IMR-90 (cell line): ENCODE results near the gene ARL10. TPM values are rescaled to one million over a fixed set of nuclear protein-coding genes. Genes with fewer than 3 reads are reported as not detected.

Experiments
- ATAC-seq: fragments of 200-7000 bp; cut with Tn5 transposase; 2 replicates; pipeline ENCODE4 v1.9.1; 2020; ENCODE audit warnings: low read depth, mild to moderate bottlenecking, moderate library complexity
- BruUV-seq: library from RNA; stranded (reverse); fragments of 400-500 nt; replicated peaks from 2 replicates; lab custom pipeline; 2021; lab: Mats Ljungman, UMichigan
- CTCF ChIA-PET: fragments of 300-600 bp; formaldehyde crosslinking; extraction: SDS; loops from one replicate; lab custom pipeline; 2021; ENCODE audit warnings: antibody characterized with exemption; lab: Yijun Ruan, JAX
- POLR2A ChIA-PET: fragments of 300-600 bp; sonication (Branson Sonifier 250); formaldehyde crosslinking; loops from one replicate; lab custom pipeline; 2022; ENCODE audit warnings: antibody characterized with exemption; ENCODE audit not compliant: unreplicated experiment; lab: Charles Lee
- DNase-seq: peaks from one replicate; pipeline ENCODE4 v3.0.0; 2013
- H2AFZ ChIP-seq: replicated peaks from 2 replicates; pipeline ENCODE3; 2013; ENCODE audit warnings: low read length, mild to moderate bottlenecking; ENCODE audit not compliant: poor library complexity
- H2AK5ac ChIP-seq: 2 replicates; pipeline ENCODE4 v1.6.1; 2013; ENCODE audit warnings: low read depth, low read length, inconsistent platforms
- H2AK9ac ChIP-seq: replicated peaks from 2 replicates; pipeline ENCODE3; 2013; ENCODE audit warnings: mild to moderate bottlenecking, low read depth, low read length, moderate library complexity; ENCODE audit not compliant: poor library complexity
- H2BK120ac ChIP-seq: 2 replicates; pipeline ENCODE4 v1.6.1; 2013; ENCODE audit warnings: low read depth, low read length, inconsistent platforms
- H2BK15ac ChIP-seq: 3 replicates; pipeline ENCODE4 v1.6.1; 2013; ENCODE audit warnings: low read depth, low read length, inconsistent platforms
- H2BK20ac ChIP-seq: 2 replicates; pipeline ENCODE4 v1.6.1; 2013; ENCODE audit warnings: low read depth, mild to moderate bottlenecking, inconsistent platforms, low read length, moderate library complexity
- H2BK5ac ChIP-seq: 2 replicates; pipeline ENCODE4 v1.6.1; 2013; ENCODE audit warnings: mild to moderate bottlenecking, low read depth, low read length, inconsistent platforms; ENCODE audit not compliant: poor library complexity, severe bottlenecking
- H3K14ac ChIP-seq: replicated peaks from 2 replicates; pipeline ENCODE4 v1.6.1; 2013; ENCODE audit warnings: low read depth, low read length, inconsistent platforms
- H3K18ac ChIP-seq: 2 replicates; pipeline ENCODE4 v1.6.1; 2013; ENCODE audit warnings: low read depth, low read length, control low read depth
- H3K23ac ChIP-seq: 2 replicates; pipeline ENCODE4 v1.6.1; 2013; ENCODE audit warnings: low read depth, low read length, inconsistent platforms
- H3K27ac ChIP-seq: 2 replicates; pipeline ENCODE4 v1.5.1; 2013; ENCODE audit warnings: mild to moderate bottlenecking, control low read depth, low read length; ENCODE audit not compliant: insufficient read depth
- H3K27me3 ChIP-seq: 2 replicates; pipeline ENCODE4 v1.6.1; 2013; ENCODE audit warnings: low read length; ENCODE audit not compliant: control insufficient read depth, insufficient read depth
- H3K36me3 ChIP-seq: 2 replicates; pipeline ENCODE4 v1.6.1; 2013; ENCODE audit warnings: low read length, mixed read lengths; ENCODE audit not compliant: control insufficient read depth, insufficient read depth
- H3K4ac ChIP-seq: 2 replicates; pipeline ENCODE4 v1.6.1; 2013; ENCODE audit warnings: low read depth, low read length, inconsistent platforms
- H3K4me1 ChIP-seq: 2 replicates; pipeline ENCODE4 v1.6.1; 2013; ENCODE audit warnings: low read length, mixed read lengths; ENCODE audit not compliant: control insufficient read depth, insufficient read depth
- H3K4me2 ChIP-seq: 2 replicates; pipeline ENCODE4 v1.6.1; 2013; ENCODE audit warnings: low read depth, mild to moderate bottlenecking, control low read depth, low read length, moderate library complexity
- H3K4me3 ChIP-seq: 2 replicates; pipeline ENCODE4 v1.5.1; 2013; ENCODE audit warnings: low read depth, mild to moderate bottlenecking, control low read depth, low read length, moderate library complexity; ENCODE audit not compliant: insufficient read depth
- H3K56ac ChIP-seq: 2 replicates; pipeline ENCODE4 v1.6.1; 2013; ENCODE audit warnings: low read length, inconsistent platforms; ENCODE audit not compliant: insufficient read depth; ENCODE audit errors: extremely low read depth
- H3K79me1 ChIP-seq, 2 experiments: 2 replicates each; pipeline ENCODE4 v1.6.1; 2013; ENCODE audit warnings: low read length in 2 of 2, inconsistent platforms in 1 of 2, low read depth in 1 of 2
- H3K9ac ChIP-seq: 2 replicates; pipeline ENCODE4 v1.6.1; 2013; ENCODE audit warnings: low read depth, low read length, control low read depth
- H3K9me1 ChIP-seq: 2 replicates; pipeline ENCODE4 v1.6.1; 2013; ENCODE audit warnings: low read length, inconsistent platforms; ENCODE audit not compliant: insufficient read depth
- H3K9me3 ChIP-seq: 2 replicates; pipeline ENCODE4 v1.6.1; 2013; ENCODE audit warnings: low read length; ENCODE audit not compliant: control insufficient read depth, insufficient read depth
- H4K20me1 ChIP-seq: 2 replicates; pipeline ENCODE4 v1.6.1; 2013; ENCODE audit warnings: low read length, inconsistent platforms; ENCODE audit not compliant: insufficient read depth
- H4K5ac ChIP-seq: 2 replicates; pipeline ENCODE4 v1.6.1; 2013; ENCODE audit warnings: mild to moderate bottlenecking, low read depth, low read length, control low read depth
- H4K8ac ChIP-seq, 2 experiments: 2 replicates each; pipeline ENCODE4 v1.6.1; 2013; ENCODE audit warnings: low read depth in 2 of 2, low read length in 2 of 2, control low read depth in 1 of 2, inconsistent platforms in 1 of 2
- H4K91ac ChIP-seq: 2 replicates; pipeline ENCODE4 v1.6.1; 2013; ENCODE audit warnings: low read depth, low read length, inconsistent platforms; ENCODE audit not compliant: insufficient read depth
- BHLHE40 ChIP-seq: fragments of 150-350 bp; IDR thresholded peaks from 2 replicates; pipeline ENCODE4 v1.6.1; 2016; ENCODE audit warnings: mild to moderate bottlenecking, low read depth, low read length
- CEBPB ChIP-seq: IDR thresholded peaks from 2 replicates; pipeline ENCODE4 v1.6.1; 2012; ENCODE audit warnings: low read depth, low read length, improper control_type of control experiment
- CHD1 ChIP-seq: IDR thresholded peaks from 2 replicates; pipeline ENCODE4 v1.6.1; 2012; ENCODE audit warnings: low read depth, low read length, improper control_type of control experiment
- CTCF ChIP-seq: conservative IDR thresholded peaks from 2 replicates; pipeline ENCODE4 v1.5.1; 2012; ENCODE audit warnings: mild to moderate bottlenecking, low read depth, low read length, improper control_type of control experiment
- ELK1 ChIP-seq: fragments of 150-350 bp; IDR thresholded peaks from 2 replicates; pipeline ENCODE4 v1.6.1; 2016; ENCODE audit warnings: low read depth, mild to moderate bottlenecking, low read length, moderate library complexity, borderline replicate concordance
- FOS ChIP-seq: fragments of 150-350 bp; IDR thresholded peaks from 2 replicates; pipeline ENCODE4 v1.6.1; 2016; ENCODE audit warnings: low read depth, low read length
- MAFK ChIP-seq: IDR thresholded peaks from 2 replicates; pipeline ENCODE4 v1.6.1; 2012; ENCODE audit warnings: low read depth, low read length, improper control_type of control experiment
- MAZ ChIP-seq: IDR thresholded peaks from 2 replicates; pipeline ENCODE4 v1.6.1; 2012; ENCODE audit warnings: low read depth, mild to moderate bottlenecking, low read length, improper control_type of control experiment, moderate library complexity, borderline replicate concordance
- MXI1 ChIP-seq: IDR thresholded peaks from 2 replicates; pipeline ENCODE4 v1.6.1; 2012; ENCODE audit warnings: low read depth, mild to moderate bottlenecking, low read length, moderate library complexity, borderline replicate concordance
- NFE2L2 ChIP-seq: fragments of 150-350 bp; IDR thresholded peaks from 2 replicates; pipeline ENCODE4 v1.6.1; 2016; ENCODE audit warnings: low read depth, mild to moderate bottlenecking, low read length
- POLR2A ChIP-seq: IDR thresholded peaks from 2 replicates; pipeline ENCODE4 v1.6.1; 2012; ENCODE audit warnings: mild to moderate bottlenecking, low read depth, low read length
- RAD21 ChIP-seq: IDR thresholded peaks from 2 replicates; pipeline ENCODE4 v1.6.1; 2012; ENCODE audit warnings: low read length, improper control_type of control experiment
- RCOR1 ChIP-seq: IDR thresholded peaks from 2 replicates; pipeline ENCODE4 v1.6.1; 2012; ENCODE audit warnings: mild to moderate bottlenecking, low read length, improper control_type of control experiment; ENCODE audit not compliant: insufficient replicate concordance
- RFX5 ChIP-seq: IDR thresholded peaks from 2 replicates; pipeline ENCODE4 v1.8.0; 2012; ENCODE audit warnings: low read depth, mild to moderate bottlenecking, low read length, moderate library complexity
- SMC3 ChIP-seq: fragments of 150-350 bp; IDR thresholded peaks from 2 replicates; pipeline ENCODE4 v1.6.1; 2016; ENCODE audit warnings: low read depth, mild to moderate bottlenecking, antibody characterized with exemption, low read length, moderate library complexity
- USF2 ChIP-seq: fragments of 150-350 bp; IDR thresholded peaks from 2 replicates; pipeline ENCODE4 v1.6.1; 2017; ENCODE audit warnings: mild to moderate bottlenecking, antibody characterized with exemption, low read length, low read depth
- WGBS, 2 experiments: methylation state at CpG; one replicate each; pipeline versions ENCODE4 v1.1.5 to v1.1.7; 2013; ENCODE audit warnings: missing lambda C conversion rate in 2 of 2; ENCODE audit not compliant: insufficient read length in 1 of 2; ENCODE audit errors: extremely low coverage in 2 of 2; 5-methylcytosine and 5-hydroxymethylcytosine counted together
- dilution Hi-C: fragments of 300-500 bp; cut with HindIII; formaldehyde crosslinking; loops from one replicate; pipeline ENCODE4 v1.14.3; 2018; ENCODE audit warnings: low sequenced_read_pairs; ENCODE audit not compliant: unreplicated experiment
- in situ Hi-C: fragments of 300-500 bp; cut with MboI; formaldehyde crosslinking; loops from 3 replicates; pipeline ENCODE4 v1.14.3; 2019; ENCODE audit warnings: low sequenced_read_pairs, inconsistent platforms, mixed read lengths
- intact Hi-C: fragments of 100-400 bp; cut with micrococcal nuclease; formaldehyde crosslinking; loops from 2 replicates; pipeline ENCODE4 v1.10.0; 2022
- polyA plus RNA-seq, 3 experiments: library from polyadenylated mRNA; depleted of rRNA; stranded (reverse); fragments of >200 nt; gene quantifications; 2 replicates each; pipeline ENCODE4 v1.2.3, GENCODE V29; 2012; ENCODE audit warnings: low replicate concordance in 1 of 3
- total RNA-seq: library from RNA; depleted of rRNA; stranded (reverse); fragments of >200 nt; gene quantifications from 2 replicates; pipeline ENCODE4 v1.2.3, GENCODE V29; 2012

The ARL10 gene
- total and polyA plus RNA-seq, 2 of the 4 experiments (the other 2 are of a cell fraction) = 3.6 to 6.0 TPM

DNA sequence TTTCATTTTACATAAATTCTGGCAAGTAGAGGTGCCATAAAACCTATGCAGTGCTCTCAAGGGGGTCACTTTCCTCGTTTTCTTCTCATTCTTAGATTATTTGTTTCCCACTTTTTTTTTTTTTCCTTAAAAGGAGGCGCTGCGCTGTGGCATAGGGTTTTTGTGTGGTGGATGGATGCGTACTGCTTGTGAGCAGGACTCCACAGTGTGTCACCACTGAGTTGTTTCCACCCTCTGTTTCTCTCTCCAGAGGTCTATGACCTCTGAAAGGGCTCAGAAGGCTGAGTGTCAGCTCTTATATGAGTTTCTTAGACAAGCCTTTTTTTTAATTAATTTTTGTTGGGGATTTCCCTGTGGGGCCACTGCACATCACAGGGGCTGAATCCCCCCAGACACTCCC is 64.7 kb downstream of the ARL10 start:
- Histone ChIP-seq H3K4ac (no peak overlapping the region), H2BK15ac (no peak overlapping the region), H3K18ac (no peak overlapping the region), H3K36me3 (no peaks in the 10 kb centered on the region), H2BK120ac (no peak overlapping the region), H4K8ac (no peak overlapping the region), H3K9ac (no peak overlapping the region), H3K56ac (no peak overlapping the region), H4K5ac (no peak overlapping the region), H3K4me2 (no peak overlapping the region), H3K79me1 (no peaks in the 10 kb centered on the region), H3K23ac (no peak overlapping the region), H3K9me3 (0 out of 2 replicates have a peak, but pooled peaks cover 2% of the 10 kb centered on the region), H2AK5ac (no peak overlapping the region), H2BK20ac (no peak overlapping the region), H2AFZ (no peak overlapping the region), H4K20me1 (no peaks in the 10 kb centered on the region), H2AK9ac (no peak overlapping the region), H4K91ac (no peak overlapping the region), H2BK5ac (no peak overlapping the region), H3K9me1 (no peaks in the 10 kb centered on the region), H3K14ac (no peak overlapping the region), H3K27me3 (peaks cover 5% of the 10 kb centered on the region), H3K4me3 (no peak overlapping the region), H3K4me1 (no peaks in the 10 kb centered on the region), H3K27ac (no peak overlapping the region)
- DNase-seq = no peak
- no TSS peak for BruUV-seq
- intact Hi-C loops = no loop called here
- dilution Hi-C loops = no loop called here
- no peak for ATAC-seq
- no CpG with 5 or more reads among the region's 4 CpGs for WGBS, 2 experiments
- TF ChIP-seq RFX5 (no peak), MXI1 (no peak), SMC3 (no peak), MAFK (no peak), RCOR1 (no peak), RAD21 (no peak), FOS (no peak), BHLHE40 (no peak), CEBPB (no peak), POLR2A (no peak), ELK1 (no peak), NFE2L2 (no peak), CTCF (no peak), MAZ (no peak), CHD1 (no peak), USF2 (no peak)
- in situ Hi-C loops = no loop called here
- CTCF ChIA-PET = interaction anchor here (2.0 kb wide), 1 partner anchor 13 kb away, joined by 5 read pairs; the partner anchor contains the start of gene CLTB
- POLR2A ChIA-PET = no interaction called here
